ENCODE results near the gene KHSRP. TPM values are rescaled to one million over a fixed set of nuclear protein-coding genes. Genes with fewer than 3 reads are reported as not detected.

The KHSRP gene
- total RNA-seq, 1 experiment from 2014 or later: 288 TPM

DNA sequence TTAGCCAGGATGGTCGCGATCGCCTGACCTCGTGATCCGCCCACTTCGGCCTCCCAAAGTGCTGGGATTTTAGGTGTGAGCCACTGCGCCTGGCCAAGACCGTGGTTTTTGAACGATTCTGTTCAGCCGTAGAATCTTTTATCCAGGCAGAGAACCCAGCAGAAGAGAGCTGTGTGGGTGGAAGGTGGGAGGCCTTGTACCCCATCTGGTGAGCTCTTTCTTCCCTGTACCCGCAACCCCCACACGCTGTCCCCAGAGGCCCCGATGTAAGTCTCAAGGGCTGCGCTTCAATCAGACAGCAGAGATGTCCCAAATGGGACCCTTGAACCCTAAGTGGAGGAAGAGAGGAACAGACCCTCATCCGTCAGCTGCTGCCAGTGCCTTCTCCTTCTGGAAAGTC is 31.3 kb upstream of the KHSRP start:
- Histone ChIP-seq H2AFZ (no peak overlapping the region), H3K9me3 (ENCODE audit: insufficient read depth, low read depth) (no peaks in the 10 kb centered on the region), H3K36me3 (ENCODE audit: low read depth) (no peaks in the 10 kb centered on the region), H4K20me1 (ENCODE audit: insufficient read depth) (no peaks in the 10 kb centered on the region), H3K4me3 (no peak overlapping the region), H3K79me2 (ENCODE audit: low read depth) (no peaks in the 10 kb centered on the region), H3K9me2 (ENCODE audit: insufficient read depth) (no peaks in the 10 kb centered on the region), H3K4me1 (replicated peaks; ENCODE audit: insufficient read depth) (no peaks in the 10 kb centered on the region), H3K27ac (no peak overlapping the region), H3F3A (ENCODE audit: insufficient read depth, low read depth) (no peaks in the 10 kb centered on the region), H3K4me2 (no peak overlapping the region), H3K27me3 (ENCODE audit: insufficient read depth, low read depth) (no peaks in the 10 kb centered on the region)
- TF ChIP-seq EZH2 (IDR thresholded peaks at IDR 0.05; ENCODE audit: low read depth): no peak
- TF ChIP-seq, protein P1, sequence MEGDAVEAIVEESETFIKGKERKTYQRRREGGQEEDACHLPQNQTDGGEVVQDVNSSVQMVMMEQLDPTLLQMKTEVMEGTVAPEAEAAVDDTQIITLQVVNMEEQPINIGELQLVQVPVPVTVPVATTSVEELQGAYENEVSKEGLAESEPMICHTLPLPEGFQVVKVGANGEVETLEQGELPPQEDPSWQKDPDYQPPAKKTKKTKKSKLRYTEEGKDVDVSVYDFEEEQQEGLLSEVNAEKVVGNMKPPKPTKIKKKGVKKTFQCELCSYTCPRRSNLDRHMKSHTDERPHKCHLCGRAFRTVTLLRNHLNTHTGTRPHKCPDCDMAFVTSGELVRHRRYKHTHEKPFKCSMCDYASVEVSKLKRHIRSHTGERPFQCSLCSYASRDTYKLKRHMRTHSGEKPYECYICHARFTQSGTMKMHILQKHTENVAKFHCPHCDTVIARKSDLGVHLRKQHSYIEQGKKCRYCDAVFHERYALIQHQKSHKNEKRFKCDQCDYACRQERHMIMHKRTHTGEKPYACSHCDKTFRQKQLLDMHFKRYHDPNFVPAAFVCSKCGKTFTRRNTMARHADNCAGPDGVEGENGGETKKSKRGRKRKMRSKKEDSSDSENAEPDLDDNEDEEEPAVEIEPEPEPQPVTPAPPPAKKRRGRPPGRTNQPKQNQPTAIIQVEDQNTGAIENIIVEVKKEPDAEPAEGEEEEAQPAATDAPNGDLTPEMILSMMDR (conservative IDR thresholded peaks at IDR 0.05): no peak
- ChIA-PET CTCF (no interaction called here), POLR2A (ENCODE audit: unreplicated experiment) (no interaction called here)
- DNase-seq: no peak
- no TSS peak for BruUV-seq (replicated peaks)
- intact Hi-C loops (cut with micrococcal nuclease; ENCODE audit: unreplicated experiment): no loop called here

DNA sequence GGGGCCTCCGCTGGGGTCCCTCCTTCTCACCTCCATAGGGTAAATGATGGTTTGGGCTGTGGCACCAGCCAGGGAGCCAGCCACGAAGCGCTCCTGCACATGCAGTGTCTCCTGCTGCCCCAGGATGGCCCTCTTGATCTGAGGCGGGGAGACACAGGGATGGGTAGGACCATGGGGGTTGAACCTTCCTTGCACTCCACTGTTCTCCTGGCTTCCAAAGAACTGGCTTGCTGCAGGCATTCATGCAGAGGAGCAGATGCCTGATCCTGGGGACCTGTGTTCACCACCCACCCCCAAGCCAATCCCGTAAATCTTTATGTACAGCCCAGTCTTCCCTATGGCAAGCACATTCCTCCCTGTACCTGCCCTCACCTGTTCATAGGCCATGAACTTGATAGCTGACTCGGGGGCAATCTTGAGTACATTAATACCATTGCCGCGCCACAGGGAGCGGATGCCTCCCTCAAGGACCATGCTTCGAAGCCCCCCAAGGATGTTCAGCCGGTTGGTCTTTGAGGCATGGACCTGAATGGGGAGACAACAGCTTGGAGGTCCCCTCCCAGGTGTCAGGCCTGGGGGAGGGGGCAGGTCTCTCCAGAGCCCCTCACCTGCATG is 29.4 kb upstream of the KHSRP start:
- Histone ChIP-seq H3F3A (ENCODE audit: insufficient read depth, low read depth) (no peaks in the 10 kb centered on the region), H3K4me2 (no peak overlapping the region), H3K79me2 (ENCODE audit: low read depth) (no peaks in the 10 kb centered on the region), H3K36me3 (ENCODE audit: low read depth) (no peaks in the 10 kb centered on the region), H3K4me3 (no peak overlapping the region), H3K9me3 (ENCODE audit: insufficient read depth, low read depth) (no peaks in the 10 kb centered on the region), H4K20me1 (ENCODE audit: insufficient read depth) (no peaks in the 10 kb centered on the region), H2AFZ (no peak overlapping the region), H3K9me2 (ENCODE audit: insufficient read depth) (no peaks in the 10 kb centered on the region), H3K27me3 (ENCODE audit: insufficient read depth, low read depth) (no peaks in the 10 kb centered on the region), H3K4me1 (replicated peaks; ENCODE audit: insufficient read depth) (no peaks in the 10 kb centered on the region), H3K27ac (no peak overlapping the region)
- POLR2A ChIA-PET (ENCODE audit: unreplicated experiment): interaction anchor here (0.6 kb wide), 1 partner anchor 82 kb away, joined by 4 read pairs; no protein-coding TSS in a partner anchor
- CTCF ChIA-PET: no interaction called here
- no peak for DNase-seq
- TF ChIP-seq, protein P1 (conservative IDR thresholded peaks at IDR 0.05): no peak
- TF ChIP-seq EZH2 (IDR thresholded peaks at IDR 0.05; ENCODE audit: low read depth): no peak
- intact Hi-C loops (cut with micrococcal nuclease; ENCODE audit: unreplicated experiment): no loop called here
- BruUV-seq (replicated peaks): no TSS peak

DNA sequence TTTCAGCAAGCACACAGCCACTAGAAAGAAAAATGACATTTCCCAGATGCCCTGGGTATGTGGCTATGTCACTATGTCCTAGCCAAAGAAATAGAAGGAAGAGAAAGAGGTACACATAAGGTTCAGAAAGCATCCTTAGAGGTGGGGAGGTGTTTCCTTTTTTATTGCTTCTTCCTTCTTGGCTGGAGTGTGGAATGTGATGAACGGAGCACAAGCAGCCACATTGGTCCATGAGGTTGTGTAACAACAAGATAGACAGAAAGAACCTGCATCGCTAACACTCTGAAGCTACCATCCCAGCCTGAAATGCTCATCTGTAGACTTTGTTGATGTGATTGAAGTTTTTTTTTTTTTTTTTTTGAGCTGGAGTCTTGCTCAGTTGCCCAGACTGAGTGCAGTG is 28.3 kb upstream of the KHSRP start:
- BruUV-seq (replicated peaks): no TSS peak
- CTCF ChIA-PET: no interaction called here
- H3K36me3 ChIP-seq (ENCODE audit: low read depth): no peaks in the 10 kb centered on the region

More for the DNA sequence above, 28.3 kb upstream of the KHSRP start:
- Histone ChIP-seq H3K27me3 (ENCODE audit: insufficient read depth, low read depth) (no peaks in the 10 kb centered on the region), H4K20me1 (ENCODE audit: insufficient read depth) (no peaks in the 10 kb centered on the region), H3K27ac (no peak overlapping the region), H3K4me2 (no peak overlapping the region), H3K4me1 (replicated peaks; ENCODE audit: insufficient read depth) (no peaks in the 10 kb centered on the region), H3K9me2 (ENCODE audit: insufficient read depth) (no peaks in the 10 kb centered on the region), H3K9me3 (ENCODE audit: insufficient read depth, low read depth) (no peaks in the 10 kb centered on the region), H3F3A (ENCODE audit: insufficient read depth, low read depth) (no peaks in the 10 kb centered on the region), H3K79me2 (ENCODE audit: low read depth) (no peaks in the 10 kb centered on the region), H3K4me3 (no peak overlapping the region), H2AFZ (no peak overlapping the region)
- intact Hi-C loops (cut with micrococcal nuclease; ENCODE audit: unreplicated experiment): no loop called here
- TF ChIP-seq, protein P1 (conservative IDR thresholded peaks at IDR 0.05): no peak
- TF ChIP-seq EZH2 (IDR thresholded peaks at IDR 0.05; ENCODE audit: low read depth): no peak
- POLR2A ChIA-PET (ENCODE audit: unreplicated experiment): no interaction called here
- no peak for DNase-seq
